Stimulated activated CD4-positive, alpha-beta T cell treated with anti-CD3 and anti-CD28 coated beads, Interleukin-4, amount 100 ng/mL, for 24 hours (primary cell): Measurements from ENCODE around the gene SLC27A3.

Source experiments
- DNase-seq: peaks from one replicate; pipeline ENCODE4 v3.0.0-alpha.2; 2020

Gene SLC27A3

DNA sequence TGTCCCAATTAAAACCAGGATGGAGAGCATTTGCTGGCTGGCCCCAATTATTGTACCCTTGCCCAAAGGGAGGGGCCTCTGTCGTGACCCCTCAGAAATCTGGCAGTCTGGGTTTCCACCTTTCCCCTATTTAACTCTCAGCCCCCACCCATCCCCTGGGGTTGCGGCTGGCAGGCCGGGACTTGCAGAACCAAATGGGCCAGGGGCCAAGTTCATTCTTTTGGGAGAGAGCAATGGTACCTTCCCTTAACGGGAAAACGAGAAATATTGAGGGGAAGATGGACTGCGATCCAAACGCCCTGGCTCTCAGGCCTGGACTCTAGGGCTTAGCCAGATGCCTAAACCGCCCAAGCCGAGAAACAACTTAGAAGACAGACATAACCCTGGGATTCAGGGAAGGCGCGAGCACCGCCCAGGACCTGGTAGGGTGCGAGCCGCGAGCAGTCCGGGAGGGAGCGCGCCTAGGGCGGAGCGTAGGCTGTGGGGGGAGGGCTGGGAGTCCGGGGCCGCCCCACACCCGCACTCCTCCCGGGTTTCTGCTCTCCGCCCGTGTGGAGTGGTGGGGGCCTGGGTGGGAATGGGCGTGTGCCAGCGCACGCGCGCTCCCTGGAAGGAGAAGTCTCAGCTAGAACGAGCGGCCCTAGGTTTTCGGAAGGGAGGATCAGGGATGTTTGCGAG lies at the start of gene SLC27A3:
Gene SLC27A3, plus strand, starts transcription at position 628 of the 678 bp plus-strand sequence. CDS start 91 bp downstream, outside the sequence.
- DNase-seq = peak; percentile 17

GRCh38 chr1:153727463-153728304 lies 47.5 kb upstream of the SLC27A3 start, which contains the start of gene INTS3:
INTS3 (plus strand) TSS chr1:153728050; CDS start chr1:153728635, 585 bp downstream.
- peak; percentile 100 for DNase-seq

GRCh38 chr1:153728305-153729066 lies 46.7 kb upstream of the SLC27A3 start:
- DNase-seq = peak; percentile 36

DNA sequence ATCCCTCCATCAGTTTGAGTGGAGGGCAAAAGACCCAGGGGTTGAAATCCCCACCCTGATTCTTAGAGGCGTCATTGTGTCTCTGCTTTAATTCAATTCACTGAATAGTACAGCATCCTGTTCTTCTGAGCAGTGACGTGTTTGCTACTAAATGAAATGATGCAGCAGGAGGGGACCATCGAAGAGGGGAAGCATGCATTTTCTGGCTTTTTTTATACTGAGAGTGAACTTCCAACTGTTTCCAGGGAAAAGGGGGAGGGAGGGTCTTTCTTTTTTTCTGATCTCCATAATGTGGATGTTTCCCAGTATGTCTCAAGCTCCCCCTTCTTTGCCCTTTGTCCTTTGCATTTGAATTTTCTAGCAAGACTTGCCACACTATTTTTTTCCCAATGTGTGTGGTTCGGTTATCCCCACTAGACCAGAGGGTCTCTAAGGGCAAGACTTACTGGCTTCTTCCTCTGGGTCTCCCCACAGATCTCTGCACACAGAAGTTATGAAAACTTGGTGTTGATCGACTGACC lies 44.7 kb upstream of the SLC27A3 start:
- DNase-seq = no peak

DNA sequence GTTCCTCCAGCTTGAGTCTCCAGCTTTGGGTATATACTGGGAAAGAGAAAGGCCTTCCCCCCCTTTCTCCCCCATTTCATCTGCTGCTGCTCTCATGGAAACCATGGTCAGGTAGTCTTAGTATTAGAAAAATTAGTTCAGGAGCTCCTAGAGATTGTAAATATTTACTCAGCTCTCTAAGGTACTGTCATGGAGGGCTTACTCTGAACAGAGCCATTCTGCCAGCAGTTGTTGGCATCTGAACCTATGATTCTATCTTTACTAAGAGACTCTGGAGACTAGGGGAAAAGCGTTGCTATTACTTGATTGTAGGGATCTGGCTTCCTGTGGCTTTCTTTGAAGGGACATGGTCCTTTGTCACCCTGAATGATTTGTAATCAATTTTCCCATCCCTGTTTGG lies 41.2 kb upstream of the SLC27A3 start:
- DNase-seq = no peak

DNA sequence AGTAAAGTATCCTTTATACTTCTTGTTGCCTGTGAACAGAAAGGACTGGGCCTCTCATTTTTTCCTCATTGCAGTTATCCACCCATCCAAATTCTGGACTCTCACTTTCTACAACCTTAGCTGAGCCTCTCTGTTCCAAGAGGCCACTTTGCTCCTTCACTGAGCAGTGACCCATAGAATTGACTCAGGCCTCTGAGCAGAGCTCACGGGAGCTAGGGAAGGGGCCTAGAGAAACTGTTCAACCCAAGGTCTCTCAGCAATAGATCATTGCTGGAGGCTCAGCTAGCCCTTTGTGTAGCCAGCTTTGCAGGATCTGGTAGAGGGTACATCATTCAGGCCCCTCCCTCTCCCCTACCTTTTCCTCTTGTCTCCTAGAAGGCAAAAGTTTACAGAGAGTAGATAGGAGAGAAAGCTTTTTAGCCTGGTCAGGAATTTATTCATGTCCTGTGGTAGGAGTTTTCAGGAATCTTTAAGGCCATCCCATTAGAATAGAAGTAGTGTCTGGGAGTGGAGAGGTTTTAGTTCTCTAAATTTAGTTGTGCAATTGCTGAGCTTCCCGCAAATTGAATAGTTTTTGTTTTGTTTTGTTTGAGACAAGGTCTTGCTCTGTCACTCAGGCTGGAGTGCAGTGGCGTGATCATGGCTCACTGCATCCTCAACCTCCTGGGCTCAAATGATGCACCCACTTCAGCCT lies 40.7 kb upstream of the SLC27A3 start:
- DNase-seq = no peak

DNA sequence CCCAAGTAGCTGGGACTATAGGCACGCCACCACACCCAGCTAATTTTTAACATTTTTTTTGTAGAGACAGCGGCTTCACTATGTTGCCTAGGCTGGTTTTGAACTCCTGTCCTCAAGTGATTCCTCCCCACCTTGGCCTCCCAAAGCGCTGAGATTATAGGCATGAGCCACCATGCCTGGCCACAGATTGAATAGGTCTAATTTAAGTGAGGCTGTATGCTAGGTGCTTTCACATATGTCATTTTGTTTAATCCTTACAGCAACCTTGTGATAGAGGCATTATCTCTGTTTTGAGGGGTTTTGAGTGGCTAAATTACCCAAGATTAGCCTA lies 40.2 kb upstream of the SLC27A3 start:
- DNase-seq = no peak

DNA sequence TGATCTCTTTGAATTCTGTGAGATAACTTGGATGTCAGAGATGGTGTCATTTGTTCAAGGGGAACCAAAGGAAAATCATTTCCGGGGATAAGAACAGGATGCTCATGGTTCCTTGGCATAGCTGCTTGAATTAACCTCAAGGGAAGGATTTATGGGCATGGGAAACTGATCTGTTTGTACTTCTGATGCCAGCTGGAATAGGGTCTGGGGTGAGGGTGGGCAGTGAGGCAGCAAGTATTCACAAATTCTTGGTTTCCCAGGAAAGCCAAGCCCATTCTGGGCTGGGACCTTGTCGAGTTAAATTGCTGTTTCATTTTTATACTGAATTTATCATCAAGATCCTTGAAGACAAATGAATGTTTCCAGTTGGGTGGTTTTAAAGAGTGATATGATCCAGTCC lies 33.2 kb upstream of the SLC27A3 start:
- no peak for DNase-seq

GRCh38 chr1:153742411-153743142 lies 32.6 kb upstream of the SLC27A3 start:
- DNase-seq = no peak

DNA sequence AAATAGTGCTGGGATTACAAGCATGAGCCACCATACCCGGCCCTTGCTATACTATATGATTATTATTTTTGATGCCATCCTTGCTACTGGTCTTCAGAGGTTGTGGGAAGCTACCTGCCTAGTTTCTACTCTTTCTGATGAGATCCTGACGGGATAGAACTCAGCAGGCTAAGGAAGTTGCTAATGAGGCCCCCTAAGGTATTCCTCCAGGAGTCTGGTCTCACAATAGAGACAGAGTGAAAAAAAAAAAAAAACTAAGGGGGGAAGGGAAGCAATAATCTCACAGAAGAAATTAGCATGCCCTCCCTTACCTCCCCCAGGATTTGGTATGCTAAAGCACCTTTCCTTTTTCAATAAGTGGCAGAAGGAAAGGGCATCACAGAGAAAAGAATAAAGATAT lies 29.8 kb upstream of the SLC27A3 start:
- DNase-seq = no peak

GRCh38 chr1:153746174-153746573 lies 29.0 kb upstream of the SLC27A3 start:
- no peak for DNase-seq

GRCh38 chr1:153748903-153749302 lies 26.3 kb upstream of the SLC27A3 start:
- DNase-seq = no peak

GRCh38 chr1:153749408-153750005 lies 25.7 kb upstream of the SLC27A3 start:
- peak; percentile 82 for DNase-seq

DNA sequence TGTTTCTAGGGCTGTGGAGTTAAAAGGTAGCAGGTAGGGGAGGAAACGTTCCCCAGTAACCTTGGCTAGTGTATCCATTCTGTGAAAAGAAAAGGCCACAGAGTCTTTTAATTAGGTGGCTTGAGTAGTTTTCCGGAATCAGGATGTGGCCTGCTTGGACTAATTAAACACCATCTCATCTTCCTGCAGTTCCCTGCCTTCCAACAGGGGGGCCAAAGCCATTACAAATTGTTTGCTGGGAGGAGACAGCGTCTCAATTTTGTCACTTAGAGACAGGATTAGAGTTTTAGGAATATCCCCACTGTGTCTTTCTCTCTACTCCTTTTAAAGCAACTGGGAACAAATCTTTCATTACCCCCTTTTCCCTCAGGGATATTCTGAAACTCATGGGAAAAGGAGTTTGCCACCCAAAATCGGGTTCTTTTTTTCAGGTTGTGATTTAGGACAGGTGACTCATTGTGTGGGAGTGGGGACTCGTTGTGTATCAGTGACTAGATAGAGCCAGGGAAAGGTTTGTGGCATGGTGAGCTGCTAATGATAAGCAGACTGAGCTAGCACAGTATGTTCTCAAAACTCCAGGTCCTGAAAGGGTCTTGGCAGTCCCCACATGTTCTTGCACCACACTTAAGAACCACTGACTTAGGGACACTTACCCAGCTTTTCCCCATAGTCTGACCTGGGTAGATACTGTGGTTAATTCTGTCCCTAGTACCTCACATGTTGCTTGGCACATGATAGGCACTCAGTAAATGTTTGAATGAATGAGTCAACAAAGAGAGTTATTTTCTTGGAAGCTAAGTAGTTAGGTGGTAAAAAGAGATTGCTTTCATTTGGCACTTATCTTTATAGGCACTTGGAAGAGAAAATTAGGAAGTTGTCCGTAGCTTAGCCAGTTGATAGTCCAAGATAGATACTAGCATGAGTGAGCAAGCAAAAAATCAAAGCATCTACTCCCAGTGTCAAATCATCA lies 24.9 kb upstream of the SLC27A3 start:
- no peak for DNase-seq

- no peak for DNase-seq
These were observed 23.1 kb upstream of the SLC27A3 start for GRCh38 chr1:153752072-153752471.

DNA sequence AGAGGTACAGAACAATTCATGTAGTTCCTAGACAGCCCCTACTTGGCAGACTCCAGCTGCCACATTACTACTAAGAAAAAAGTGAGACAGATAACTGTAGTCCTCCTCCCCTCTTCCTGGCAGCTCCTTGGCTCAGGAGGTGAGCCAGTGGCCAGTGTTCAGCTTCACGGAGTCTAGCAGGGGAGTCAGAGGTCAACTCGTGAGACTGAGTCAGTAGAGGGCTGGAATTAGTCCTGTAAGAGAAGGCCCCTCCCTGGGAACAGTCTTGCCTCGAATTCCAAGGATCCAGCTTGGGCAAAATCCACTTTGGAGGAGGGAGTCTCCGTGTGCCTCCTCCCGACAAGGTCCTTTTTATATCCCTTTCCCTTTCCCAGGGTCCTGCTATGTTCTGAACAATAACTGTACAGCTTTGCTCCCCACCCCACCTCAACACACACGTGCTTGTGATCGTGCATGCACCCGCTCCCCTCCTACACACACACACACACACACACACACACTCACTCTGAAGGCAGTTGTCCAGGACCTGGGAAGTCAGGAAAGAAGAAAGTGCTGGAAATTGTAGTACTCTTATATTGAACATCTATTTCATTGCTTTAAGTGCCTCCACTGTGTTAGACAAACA lies 22.5 kb upstream of the SLC27A3 start:
- no peak for DNase-seq

- no peak for DNase-seq
These were observed 20.9 kb upstream of the SLC27A3 start for GRCh38 chr1:153754266-153754665.

- DNase-seq = no peak
These were observed 14.8 kb upstream of the SLC27A3 start for GRCh38 chr1:153760440-153760839.

- no peak for DNase-seq
These were observed 11.6 kb upstream of the SLC27A3 start for GRCh38 chr1:153763365-153764225.
